LNCAP (cell line): ENCODE data around the gene ARHGAP15.

Experiments used
- TF ChIP-seq, protein P1 (sequence below): fragments of 450-650 bp; IDR thresholded peaks from 2 replicates; pipeline ENCODE4 v1.5.1; 2017; ENCODE audit warnings: mild to moderate bottlenecking

ARHGAP15 gene

DNA sequence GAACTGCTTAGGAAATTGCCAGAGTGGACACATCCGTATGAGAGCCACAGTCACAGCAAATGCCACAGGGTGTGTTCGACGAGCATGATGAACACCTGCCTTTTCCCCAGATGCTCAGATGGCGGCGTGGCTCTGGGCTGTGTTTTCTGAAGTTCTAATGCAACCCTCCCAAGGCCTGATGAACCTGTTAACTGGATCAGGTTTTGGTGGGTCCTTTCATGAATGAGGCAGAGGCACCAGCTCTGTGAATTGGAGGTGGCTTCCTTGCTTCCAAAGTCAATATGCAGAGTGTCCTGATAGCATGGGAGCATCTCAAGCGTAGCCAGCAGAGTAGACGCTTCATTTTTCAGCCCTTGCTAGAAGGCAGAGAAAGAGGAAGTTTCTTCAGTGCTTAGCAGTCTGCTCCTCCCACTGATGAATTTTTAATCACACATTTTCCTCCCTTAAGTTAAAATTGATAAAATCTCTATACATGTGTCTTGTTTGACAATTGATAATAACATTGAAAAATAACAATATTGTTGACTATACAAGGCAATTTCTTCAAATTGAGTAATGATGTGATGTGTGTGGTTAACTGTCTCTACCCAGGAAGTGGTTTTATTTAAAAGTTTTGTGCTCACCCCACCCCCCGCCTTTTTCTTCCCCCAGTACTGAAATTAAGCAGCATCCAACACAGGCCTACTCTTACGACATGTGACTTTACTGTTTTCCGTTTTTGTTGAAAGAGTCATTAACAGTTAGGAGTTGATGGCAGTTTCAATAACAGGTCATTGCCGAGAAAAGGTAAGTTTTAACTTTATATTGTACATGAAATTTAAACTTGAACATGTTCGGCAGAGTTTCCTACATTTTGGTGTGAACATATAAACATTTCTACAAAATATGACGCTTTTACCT is at the start of gene ARHGAP15:
Gene ARHGAP15 (plus strand): TSS at position 739 of the 900 bp plus-strand sequence.
- TF ChIP-seq, protein P1, sequence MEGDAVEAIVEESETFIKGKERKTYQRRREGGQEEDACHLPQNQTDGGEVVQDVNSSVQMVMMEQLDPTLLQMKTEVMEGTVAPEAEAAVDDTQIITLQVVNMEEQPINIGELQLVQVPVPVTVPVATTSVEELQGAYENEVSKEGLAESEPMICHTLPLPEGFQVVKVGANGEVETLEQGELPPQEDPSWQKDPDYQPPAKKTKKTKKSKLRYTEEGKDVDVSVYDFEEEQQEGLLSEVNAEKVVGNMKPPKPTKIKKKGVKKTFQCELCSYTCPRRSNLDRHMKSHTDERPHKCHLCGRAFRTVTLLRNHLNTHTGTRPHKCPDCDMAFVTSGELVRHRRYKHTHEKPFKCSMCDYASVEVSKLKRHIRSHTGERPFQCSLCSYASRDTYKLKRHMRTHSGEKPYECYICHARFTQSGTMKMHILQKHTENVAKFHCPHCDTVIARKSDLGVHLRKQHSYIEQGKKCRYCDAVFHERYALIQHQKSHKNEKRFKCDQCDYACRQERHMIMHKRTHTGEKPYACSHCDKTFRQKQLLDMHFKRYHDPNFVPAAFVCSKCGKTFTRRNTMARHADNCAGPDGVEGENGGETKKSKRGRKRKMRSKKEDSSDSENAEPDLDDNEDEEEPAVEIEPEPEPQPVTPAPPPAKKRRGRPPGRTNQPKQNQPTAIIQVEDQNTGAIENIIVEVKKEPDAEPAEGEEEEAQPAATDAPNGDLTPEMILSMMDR, result no peak

GRCh38 chr2:143081616-143082015 is 47.6 kb upstream of the ARHGAP15 start:
- TF ChIP-seq, protein P1, result no peak

DNA sequence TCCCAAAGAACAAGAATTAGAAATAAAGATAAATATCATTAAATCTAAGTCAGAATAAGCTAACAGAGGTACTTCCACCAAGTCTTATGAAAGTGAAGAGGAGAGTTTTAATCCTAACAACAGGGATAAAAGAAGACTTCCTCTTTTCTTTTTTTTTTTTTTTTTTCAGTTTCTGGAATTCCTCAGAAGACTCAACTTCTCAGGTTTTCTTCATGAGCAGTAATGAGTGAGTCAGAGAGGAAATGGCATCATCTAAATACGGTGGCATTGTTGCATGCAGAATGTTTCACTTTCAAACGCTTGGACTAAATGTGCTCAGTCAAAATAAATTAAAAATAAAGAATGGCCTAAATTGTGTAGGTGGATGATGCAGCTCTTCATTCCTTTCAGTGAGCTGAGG is 45.6 kb upstream of the ARHGAP15 start:
- TF ChIP-seq, protein P1, result no peak

GRCh38 chr2:143084462-143084861 is 44.8 kb upstream of the ARHGAP15 start:
- TF ChIP-seq, protein P1, result no peak

- TF ChIP-seq, protein P1, result no peak
Measured at GRCh38 chr2:143085125-143085784, 44.0 kb upstream of the ARHGAP15 start.

DNA sequence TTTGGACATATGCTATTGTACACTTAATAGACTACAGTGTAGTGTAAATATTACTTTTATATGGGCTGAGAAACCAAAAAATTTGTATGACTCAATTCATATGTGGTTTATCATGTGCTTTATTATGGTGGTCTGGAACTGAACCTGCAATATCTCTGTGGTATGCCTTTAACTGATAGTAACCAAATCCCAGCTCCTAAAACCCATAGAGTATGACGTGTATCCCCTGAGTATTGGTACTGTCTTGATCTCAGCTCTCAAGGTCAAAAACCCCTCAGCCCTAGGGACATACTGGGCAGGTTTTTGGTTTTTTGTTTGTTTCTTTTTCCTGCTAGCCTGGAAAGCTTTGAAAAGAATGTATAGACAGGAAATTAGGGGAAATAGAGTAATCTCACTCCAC is 42.2 kb upstream of the ARHGAP15 start:
- TF ChIP-seq, protein P1, result no peak

- TF ChIP-seq, protein P1, result no peak
Measured at GRCh38 chr2:143088388-143088787, 40.8 kb upstream of the ARHGAP15 start.
